ENCODE data around the gene NDST4.

- no peak for TF ChIP-seq POLR2A (IDR thresholded peaks at IDR 0.05)
- TF ChIP-seq, protein P1, sequence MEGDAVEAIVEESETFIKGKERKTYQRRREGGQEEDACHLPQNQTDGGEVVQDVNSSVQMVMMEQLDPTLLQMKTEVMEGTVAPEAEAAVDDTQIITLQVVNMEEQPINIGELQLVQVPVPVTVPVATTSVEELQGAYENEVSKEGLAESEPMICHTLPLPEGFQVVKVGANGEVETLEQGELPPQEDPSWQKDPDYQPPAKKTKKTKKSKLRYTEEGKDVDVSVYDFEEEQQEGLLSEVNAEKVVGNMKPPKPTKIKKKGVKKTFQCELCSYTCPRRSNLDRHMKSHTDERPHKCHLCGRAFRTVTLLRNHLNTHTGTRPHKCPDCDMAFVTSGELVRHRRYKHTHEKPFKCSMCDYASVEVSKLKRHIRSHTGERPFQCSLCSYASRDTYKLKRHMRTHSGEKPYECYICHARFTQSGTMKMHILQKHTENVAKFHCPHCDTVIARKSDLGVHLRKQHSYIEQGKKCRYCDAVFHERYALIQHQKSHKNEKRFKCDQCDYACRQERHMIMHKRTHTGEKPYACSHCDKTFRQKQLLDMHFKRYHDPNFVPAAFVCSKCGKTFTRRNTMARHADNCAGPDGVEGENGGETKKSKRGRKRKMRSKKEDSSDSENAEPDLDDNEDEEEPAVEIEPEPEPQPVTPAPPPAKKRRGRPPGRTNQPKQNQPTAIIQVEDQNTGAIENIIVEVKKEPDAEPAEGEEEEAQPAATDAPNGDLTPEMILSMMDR (IDR thresholded peaks at IDR 0.05 in 8 of 11, conservative IDR thresholded peaks at IDR 0.05 in 3 of 11): no peak
- no peak for TF ChIP-seq POLR2AphosphoS5 (IDR thresholded peaks at IDR 0.05)
Measured at GRCh38 chr4:115030281-115030680, 83.1 kb downstream of the NDST4 start.

Data from spleen (tissue), 7 donors.